Renal pelvis (tissue), 4 donors: Measurements from ENCODE around the gene ANO4. TPM values are rescaled to one million over a fixed set of nuclear protein-coding genes. Genes with fewer than 3 reads are reported as not detected.
A peak's percentile ranks its signal among the peaks of the same experiment; 100 is the strongest.
"Not testable (repeated sequence)": the region's sequence is repeated elsewhere in the genome, so short reads cannot be mapped to it uniquely, and the experiment has no call there.

Source experiments
- DNase-seq: peaks from one replicate; pipeline ENCODE4 v3.0.0-alpha.2; 2013
- polyA plus RNA-seq, 3 donors: library from polyadenylated mRNA; unstranded; fragments of 120-200 nt; gene quantifications; one replicate each; pipeline ENCODE4 v1.2.1, GENCODE V29; 2013; ENCODE audit not compliant: insufficient read length in 3 of 3

The ANO4 gene
- polyA plus RNA-seq, 3 donors = 1.3 to 1.7 (median 1.5) TPM

DNA sequence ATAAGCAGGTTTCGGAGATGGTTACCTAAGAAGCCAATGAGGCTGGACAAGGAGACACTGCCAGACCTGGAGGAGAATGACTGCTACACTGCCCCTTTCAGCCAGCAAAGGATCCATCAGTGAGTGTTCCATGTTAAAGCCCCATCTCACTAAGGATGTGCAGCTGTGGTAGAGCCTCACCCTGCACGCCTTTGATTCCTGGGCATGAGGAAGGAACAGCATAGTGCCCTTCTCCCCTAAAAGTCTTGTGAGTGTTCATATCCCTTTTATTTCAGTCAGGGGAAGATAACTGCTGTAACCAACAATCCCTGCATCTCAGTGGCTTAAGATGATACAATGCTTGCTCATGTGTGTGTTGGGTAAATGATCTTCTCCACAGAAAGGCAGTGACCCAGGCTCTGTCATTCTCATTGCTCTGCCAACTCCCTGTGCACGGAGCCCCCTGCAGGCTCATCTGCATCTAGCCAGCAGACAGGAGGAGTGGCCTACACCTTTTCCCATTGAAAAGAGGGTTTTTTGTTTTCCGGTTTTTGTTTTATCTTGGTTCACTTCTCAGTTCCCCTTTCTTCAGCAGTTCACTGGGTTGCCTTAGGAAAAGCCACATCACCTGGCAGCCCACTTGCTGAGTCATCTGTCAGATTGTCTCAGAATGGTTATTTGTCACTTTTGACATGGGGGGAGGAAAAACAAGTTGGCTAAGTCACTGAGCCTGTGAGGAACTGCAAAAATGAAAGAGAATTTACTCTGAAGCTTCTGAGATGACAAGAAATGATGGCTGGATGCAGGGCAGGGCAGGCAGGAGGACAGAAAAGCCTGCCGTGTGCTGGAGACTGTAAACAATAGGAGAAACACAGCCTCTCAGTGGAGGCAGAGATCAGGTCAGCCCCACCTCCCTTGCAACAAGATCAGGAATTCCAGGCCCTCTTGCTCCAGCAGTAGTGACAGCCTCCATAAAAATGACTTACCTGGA lies 193.3 kb downstream of the ANO4 start:
- no peak for DNase-seq

- not testable (repeated sequence) for DNase-seq
Measured at GRCh38 chr12:100989509-100989908, 194.9 kb downstream of the ANO4 start.

DNA sequence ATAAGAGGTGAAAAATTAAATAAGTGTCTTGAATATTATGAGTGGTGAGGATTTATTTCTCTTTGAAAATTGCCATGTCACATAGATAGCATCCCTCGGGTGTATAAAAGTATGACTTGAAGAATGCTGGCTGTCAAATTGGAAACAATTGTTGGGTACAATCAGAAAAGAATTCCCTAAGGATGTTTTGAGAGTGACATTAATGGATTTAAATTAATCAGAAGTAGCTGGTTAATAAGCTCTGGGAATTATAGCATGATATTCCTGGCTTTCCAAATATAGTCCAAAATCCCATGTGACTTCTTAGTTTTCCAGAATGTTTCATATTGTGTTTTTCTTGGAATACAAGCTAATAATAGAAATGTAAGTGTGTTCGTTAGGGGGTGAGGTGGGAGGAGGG lies 196.5 kb downstream of the ANO4 start:
- no peak for DNase-seq

DNA sequence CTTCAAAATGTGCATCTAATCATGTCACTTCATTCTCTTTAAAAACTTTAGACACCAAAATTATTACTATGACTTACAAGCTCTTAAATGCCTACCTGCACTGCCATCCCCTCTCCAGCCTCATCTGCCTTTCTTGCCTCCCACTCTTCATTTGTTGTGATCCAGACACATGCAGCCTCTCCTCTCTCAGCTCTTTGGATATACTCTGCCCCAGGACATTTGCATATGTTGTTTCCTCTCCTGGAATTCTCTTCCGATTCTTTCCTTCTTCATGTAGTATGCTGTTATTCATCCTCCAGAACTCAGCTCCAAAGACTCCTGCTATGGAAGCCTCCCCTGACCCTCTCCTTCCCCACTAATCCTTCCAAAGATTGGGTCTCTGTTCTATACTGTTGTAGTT lies 197.6 kb downstream of the ANO4 start:
- no peak for DNase-seq

DNA sequence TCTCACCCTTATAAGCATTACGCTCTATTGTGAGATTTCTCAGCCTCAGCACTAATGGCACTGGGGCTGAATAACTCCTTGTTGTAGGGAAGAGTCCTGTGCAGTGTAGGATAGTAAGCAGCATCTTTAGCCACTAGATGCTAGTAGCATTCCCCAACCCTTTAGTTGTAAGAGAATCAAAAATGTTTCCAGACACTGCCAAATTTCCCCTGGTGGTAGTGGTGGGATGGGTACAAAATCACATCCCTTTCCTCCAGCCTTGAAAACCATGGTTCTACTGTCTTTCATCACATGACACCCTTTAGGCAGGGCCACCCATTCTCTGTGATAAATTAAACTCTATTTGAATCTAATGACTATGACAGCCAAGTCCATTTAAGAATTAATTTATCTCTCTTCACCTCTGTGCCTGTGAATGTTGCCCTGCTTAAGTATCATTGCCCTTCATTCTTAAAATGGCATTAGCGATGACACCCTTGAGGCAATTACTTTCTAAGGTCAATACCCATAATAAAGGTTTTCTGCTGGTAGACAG lies 199.4 kb downstream of the ANO4 start:
- DNase-seq = no peak

DNA sequence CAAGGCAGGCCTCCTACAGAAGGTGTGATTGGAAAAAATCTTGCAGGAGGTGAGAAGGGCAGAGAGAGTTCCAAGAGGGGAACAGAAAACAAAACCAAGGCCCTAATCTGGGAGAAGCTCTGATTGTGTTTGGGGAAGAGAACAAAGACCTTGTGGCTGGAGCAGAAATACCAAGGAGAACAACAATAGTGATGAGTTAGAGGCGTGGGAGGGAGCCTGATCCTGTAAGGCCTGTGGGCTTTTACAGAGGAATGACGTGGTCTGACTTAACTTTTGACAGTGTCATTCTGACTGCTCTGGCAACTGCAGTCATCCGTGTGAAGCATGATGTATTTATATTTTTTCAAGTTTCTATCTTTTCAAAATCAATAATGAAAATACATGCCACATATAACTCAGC lies 200.6 kb downstream of the ANO4 start:
- no peak for DNase-seq

- DNase-seq = no peak
Measured at GRCh38 chr12:100995771-100996170, 201.2 kb downstream of the ANO4 start.

GRCh38 chr12:101001669-101002068 lies 207.1 kb downstream of the ANO4 start:
- no peak for DNase-seq

DNA sequence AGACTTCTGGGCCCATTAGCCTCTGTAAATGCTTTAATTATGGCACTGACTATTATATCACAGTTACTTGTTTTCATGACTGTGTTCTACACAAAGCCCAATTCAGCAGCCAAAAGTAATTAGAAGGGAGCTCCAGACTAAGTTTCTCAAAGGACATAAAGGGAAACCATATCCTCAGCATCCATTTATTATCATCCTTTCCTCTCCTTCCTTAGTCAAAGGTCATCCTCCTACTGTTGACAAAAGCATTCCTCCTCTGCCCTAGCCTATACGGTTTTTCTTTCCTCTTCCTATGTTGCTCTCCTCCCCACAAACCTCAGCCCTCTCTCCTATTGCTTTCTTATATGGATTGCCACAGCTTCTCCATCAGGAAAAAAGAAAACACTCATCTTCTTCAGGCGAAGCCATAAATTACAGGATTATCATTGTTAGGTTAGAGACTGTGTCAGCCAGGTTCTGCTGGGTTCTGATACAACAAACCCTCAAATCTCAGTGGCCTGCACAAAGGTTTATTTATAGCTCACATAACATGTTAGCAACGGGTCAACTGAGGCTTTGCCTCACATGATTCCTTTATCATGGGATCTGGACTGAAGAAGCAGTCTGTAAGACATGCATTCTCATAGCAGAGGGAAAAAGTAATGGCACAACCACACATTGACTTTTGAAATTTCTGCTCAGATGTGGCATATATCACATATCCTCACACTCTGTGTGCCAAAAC lies 208.3 kb downstream of the ANO4 start:
- DNase-seq = no peak

DNA sequence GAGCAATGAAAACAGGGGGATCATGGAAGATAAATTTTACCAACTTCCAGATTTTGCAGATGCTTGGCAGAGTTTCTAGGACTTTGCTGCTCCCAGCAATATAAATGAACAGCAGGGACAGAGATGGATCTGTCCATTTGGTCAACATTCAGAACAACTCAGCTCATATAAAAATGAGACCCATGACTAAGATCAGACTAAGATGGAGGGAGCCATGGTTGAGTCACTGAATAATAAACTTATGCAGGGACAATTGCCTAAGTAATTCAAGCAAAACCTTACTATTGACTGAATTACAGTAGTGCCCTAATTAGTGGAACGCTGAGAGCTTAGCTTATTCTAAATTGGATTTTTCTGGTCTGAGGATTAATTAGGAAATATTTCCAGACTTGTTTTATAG lies 210.3 kb downstream of the ANO4 start:
- DNase-seq = no peak

DNA sequence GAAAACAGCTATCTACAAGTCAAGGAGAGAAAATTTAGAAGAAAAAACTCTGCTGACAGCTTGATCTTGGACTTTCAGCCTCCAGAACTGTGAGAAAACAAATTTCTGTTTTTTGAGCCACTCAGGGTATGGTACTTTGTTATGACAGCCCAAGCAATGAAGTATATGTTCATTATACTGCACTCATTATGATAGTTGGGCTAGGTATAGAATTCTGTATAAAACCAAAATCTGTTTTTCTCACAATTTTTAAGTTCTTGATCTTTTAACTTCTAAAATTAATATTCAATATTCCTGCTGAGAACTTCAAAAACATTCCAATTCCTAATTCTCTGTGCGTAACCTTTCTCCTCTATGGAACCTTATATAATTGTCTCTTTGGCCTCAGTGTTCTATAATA lies 214.7 kb downstream of the ANO4 start:
- DNase-seq = no peak

DNA sequence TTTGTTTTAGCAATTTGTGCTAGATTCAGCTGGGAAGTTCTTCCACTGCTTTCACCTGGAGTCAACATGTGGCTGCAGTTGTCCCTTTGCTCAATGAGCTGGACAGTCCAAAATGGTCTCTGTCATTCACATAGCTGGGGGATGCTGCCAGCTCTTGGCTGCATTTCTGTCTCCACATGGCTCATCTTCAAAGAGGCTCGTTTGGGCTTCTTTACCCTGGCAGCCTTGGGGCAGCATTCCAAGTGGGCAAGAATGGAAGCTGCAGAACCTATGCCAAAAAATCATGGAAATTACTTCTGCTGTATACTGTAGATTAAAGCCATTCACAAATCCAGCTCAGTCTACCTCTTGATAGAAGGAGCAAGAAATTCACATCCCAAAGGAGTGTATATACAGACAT lies 216.3 kb downstream of the ANO4 start:
- DNase-seq = no peak

DNA sequence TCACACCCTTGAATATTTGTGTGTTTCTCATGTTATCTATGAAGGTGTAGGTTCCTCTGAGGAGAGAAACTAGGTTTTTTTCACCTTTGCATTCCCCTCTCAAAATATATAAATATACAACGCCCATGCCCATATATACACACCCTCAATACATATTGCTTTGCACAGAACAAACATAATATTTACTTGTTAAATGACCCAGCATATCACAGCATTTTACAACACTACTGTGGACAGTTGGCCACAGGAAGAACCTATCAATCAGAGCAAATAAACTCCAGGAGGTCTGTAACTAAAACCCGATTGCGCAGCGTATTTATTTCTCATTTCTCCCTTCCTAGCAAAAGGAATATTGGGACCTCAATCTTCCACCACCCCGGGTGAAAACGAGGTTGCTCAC lies 219.4 kb downstream of the ANO4 start:
- DNase-seq = no peak

DNA sequence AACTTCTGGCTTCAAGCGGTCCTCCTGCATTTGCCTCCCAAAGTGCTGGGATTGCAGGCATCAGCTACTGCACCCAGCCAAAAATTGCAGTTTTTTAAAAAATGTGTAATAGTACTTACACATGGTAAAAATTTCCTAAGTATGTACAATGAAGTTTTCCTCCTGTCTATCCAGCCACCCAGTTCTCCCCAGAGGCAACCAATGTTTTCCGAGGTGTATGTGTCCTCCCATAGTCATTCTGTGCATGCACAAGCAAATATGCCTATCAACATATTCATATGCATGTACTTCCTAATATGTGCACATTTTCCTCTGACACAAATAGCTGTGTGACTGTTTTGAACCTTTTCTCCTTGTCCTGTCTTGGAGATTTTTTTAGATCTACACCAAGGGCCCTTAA lies 220.5 kb downstream of the ANO4 start:
- DNase-seq = no peak

DNA sequence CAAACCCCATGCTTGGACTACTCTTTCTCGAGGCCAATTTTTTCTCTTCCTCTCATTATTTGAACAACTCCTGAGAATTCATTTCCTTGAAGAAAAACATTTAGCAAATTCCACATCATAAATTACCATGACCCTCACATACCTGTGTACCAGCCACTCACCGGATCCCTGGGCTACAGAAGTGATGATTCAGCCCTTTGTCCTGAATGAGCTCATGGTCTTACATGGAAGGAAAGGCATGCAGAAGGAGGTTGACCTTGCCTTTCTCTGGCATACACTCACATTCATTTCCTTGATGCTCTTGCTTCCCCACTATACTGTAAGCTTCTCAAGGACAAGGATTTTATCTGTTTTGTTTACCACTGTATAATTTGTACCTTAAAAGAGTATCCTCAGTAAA lies 224.0 kb downstream of the ANO4 start:
- DNase-seq = peak; percentile 30

GRCh38 chr12:101019201-101019600 lies 224.6 kb downstream of the ANO4 start:
- no peak for DNase-seq

DNA sequence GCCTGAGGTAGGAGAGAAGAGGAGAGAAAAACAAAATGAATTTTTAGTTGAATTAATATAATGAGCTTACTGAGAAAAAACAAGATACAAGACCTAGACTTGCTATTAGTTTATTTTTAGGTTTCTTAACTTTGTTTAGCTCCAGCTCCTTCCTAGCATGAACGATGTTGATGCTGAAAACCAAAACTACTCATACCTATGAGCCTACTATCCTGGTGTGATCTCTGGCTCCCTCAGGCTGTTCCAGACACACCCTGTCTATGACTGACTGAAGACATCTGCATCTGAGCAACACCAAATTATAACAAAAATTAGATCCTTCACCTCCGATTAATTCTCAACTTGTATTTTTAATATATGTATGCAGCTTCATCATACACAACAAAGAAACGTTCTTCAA lies 225.1 kb downstream of the ANO4 start:
- no peak for DNase-seq

DNA sequence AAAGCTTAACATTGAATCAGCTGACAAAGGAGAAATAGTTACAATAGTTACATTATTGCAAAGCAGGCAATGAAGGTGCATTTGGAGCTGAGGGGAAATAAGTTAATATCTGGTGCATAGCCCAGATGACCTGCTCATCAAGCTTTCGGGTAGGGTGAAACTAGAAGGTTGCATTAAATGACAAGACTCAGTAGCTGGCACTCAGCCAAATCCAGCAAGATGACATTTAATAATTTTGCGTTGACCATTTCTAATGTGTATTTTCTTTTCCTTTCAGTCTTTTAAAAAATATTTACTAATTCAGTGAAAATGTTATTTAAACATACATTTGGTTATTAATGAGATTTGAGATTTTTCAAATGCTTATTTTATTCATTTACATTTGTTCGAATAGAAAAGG lies 226.9 kb downstream of the ANO4 start:
- DNase-seq = no peak

- DNase-seq = no peak
Measured at GRCh38 chr12:101021911-101022388, 227.4 kb downstream of the ANO4 start.

DNA sequence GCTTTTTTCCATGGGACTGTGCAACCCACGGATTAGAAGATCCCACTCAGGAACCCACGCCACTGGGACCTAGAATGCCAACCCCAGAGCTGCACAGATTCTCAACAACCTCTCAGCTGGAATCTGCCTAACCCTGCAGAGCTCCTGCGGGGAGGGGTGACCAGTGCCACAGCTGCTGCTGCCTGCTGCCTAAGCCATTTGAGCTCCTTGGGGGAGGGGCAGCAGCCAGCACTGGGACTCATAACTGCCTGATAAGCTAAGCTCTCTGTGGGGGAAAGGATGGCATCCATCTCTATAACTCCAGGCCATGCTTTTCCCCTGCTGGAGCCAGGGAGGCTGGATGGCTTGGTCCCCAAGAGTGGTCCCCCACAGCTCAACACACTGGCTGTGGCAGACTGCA lies 232.6 kb downstream of the ANO4 start:
- DNase-seq = no peak

- no peak for DNase-seq
Measured at GRCh38 chr12:101027816-101028215, 233.2 kb downstream of the ANO4 start.

GRCh38 chr12:101038289-101038871 lies 243.8 kb downstream of the ANO4 start:
- no peak for DNase-seq
